A673 (cell line): ENCODE data around the gene SLC5A3. TPM values are rescaled to one million over a fixed set of nuclear protein-coding genes. Genes with fewer than 3 reads are reported as not detected.

Experiments
- BruUV-seq: library from RNA; stranded (reverse); fragments of 400-500 nt; replicated peaks from 2 replicates; lab custom pipeline; 2021; lab: Mats Ljungman, UMichigan
- CTCF ChIA-PET: fragments of 300-600 bp; sonication (Branson Sonifier 250); formaldehyde crosslinking; loops from one replicate; lab custom pipeline; 2022; ENCODE audit warnings: antibody characterized with exemption; lab: Charles Lee
- POLR2A ChIA-PET: fragments of 300-600 bp; sonication (Branson Sonifier 250); formaldehyde crosslinking; loops from one replicate; lab custom pipeline; 2022; ENCODE audit warnings: antibody characterized with exemption; ENCODE audit not compliant: low non-redundant PET; lab: Charles Lee
- DNase-seq: peaks from one replicate; pipeline ENCODE4 v3.0.0-alpha.2; 2015; ENCODE audit warnings: low spot score
- H3K27ac ChIP-seq: fragments of 200-600 bp; sonication (generic); 2 replicates; pipeline ENCODE4 v1.5.1; 2016; ENCODE audit warnings: mixed run types, low read depth, mild to moderate bottlenecking, mixed read lengths, antibody characterized with exemption, low read length; ENCODE audit not compliant: poor library complexity, severe bottlenecking
- H3K27me3 ChIP-seq: fragments of 200-600 bp; sonication (generic); replicated peaks from 2 replicates; pipeline ENCODE4 v1.6.1; 2017; ENCODE audit warnings: mixed run types, low read depth, mild to moderate bottlenecking, mixed read lengths, antibody characterized with exemption, low read length; ENCODE audit not compliant: insufficient read depth, poor library complexity
- H3K36me3 ChIP-seq: fragments of 200-600 bp; sonication (generic); 2 replicates; pipeline ENCODE4 v1.6.1; 2016; ENCODE audit warnings: mixed run types, mild to moderate bottlenecking, mixed read lengths, antibody characterized with exemption, low read length; ENCODE audit not compliant: insufficient read depth, poor library complexity, severe bottlenecking
- H3K4me1 ChIP-seq: fragments of 200-600 bp; sonication (generic); 2 replicates; pipeline ENCODE4 v1.6.1; 2017; ENCODE audit warnings: mixed run types, mild to moderate bottlenecking, mixed read lengths, antibody characterized with exemption, low read length; ENCODE audit not compliant: insufficient read depth, poor library complexity, severe bottlenecking
- H3K4me3 ChIP-seq: fragments of 200-600 bp; sonication (generic); 2 replicates; pipeline ENCODE4 v1.5.1; 2016; ENCODE audit warnings: low read depth, mixed run types, mild to moderate bottlenecking, mixed read lengths, low read length; ENCODE audit not compliant: poor library complexity, severe bottlenecking
- H3K9me3 ChIP-seq: fragments of 200-600 bp; sonication (generic); 2 replicates; pipeline ENCODE4 v1.6.1; 2016; ENCODE audit warnings: mixed run types, low read depth, mild to moderate bottlenecking, mixed read lengths, antibody characterized with exemption, low read length; ENCODE audit not compliant: poor library complexity, severe bottlenecking
- CTCF ChIP-seq: fragments of 300-800, 200-600 bp; sonication (generic); conservative IDR thresholded peaks from 2 replicates; pipeline ENCODE4 v1.5.1; 2017; ENCODE audit warnings: low read depth, mild to moderate bottlenecking, antibody characterized with exemption, low read length, moderate library complexity, mixed read lengths
- EZH2 ChIP-seq: fragments of 200-600 bp; sonication (generic); IDR thresholded peaks from 2 replicates; pipeline ENCODE4 v1.6.1; 2017; ENCODE audit warnings: borderline replicate concordance, low read depth, mild to moderate bottlenecking, mixed read lengths, antibody characterized with exemption, low read length; ENCODE audit not compliant: poor library complexity, severe bottlenecking
- intact Hi-C: fragments of 100-400 bp; cut with micrococcal nuclease; formaldehyde crosslinking; loops from one replicate; pipeline ENCODE4 v1.10.0; 2022; ENCODE audit not compliant: unreplicated experiment
- total RNA-seq: library from RNA; stranded (reverse); gene quantifications from 2 replicates; pipeline ENCODE4 v1.2.3, GENCODE V29; 2021

The SLC5A3 gene
- total RNA-seq, 1 experiment from 2014 or later, result 20.5 TPM

- POLR2A ChIA-PET, result no interaction called here
- DNase-seq, result no peak
- intact Hi-C loops, result no loop called here
- no peak overlapping the region for H3K27ac ChIP-seq
- no peaks in the 10 kb centered on the region for H3K4me1 ChIP-seq
- no peak overlapping the region for H3K4me3 ChIP-seq
- no peaks in the 10 kb centered on the region for H3K36me3 ChIP-seq
- BruUV-seq, result no TSS peak
- TF ChIP-seq EZH2 (no peak), CTCF (no peak)
- CTCF ChIA-PET, result no interaction called here
- no peaks in the 10 kb centered on the region for H3K9me3 ChIP-seq
- H3K27me3 ChIP-seq, result no peaks in the 10 kb centered on the region
These were observed 19.1 kb upstream of the SLC5A3 start for GRCh38 chr21:34054259-34054658.

DNA sequence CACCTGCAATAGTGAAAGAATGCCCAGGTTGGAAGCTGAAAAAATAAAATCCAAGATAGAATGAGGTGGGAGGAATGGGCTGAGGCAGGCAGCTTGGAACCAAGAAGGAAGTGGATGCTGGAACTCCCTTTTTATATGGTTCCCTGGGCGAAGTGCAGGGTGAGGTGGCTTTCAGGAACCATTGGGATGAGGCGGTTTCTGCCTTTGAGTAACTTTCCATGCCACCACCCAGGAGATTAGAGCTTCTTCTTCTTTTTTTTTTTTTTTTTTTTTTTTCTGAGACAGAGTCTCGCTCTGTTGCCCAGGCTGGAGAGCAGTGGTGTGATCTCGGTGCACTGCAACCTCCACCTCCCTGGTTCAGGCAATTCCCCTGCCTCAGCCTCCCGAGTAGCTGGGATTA, 17.8 kb upstream of the SLC5A3 start:
- Histone ChIP-seq H3K9me3 (no peaks in the 10 kb centered on the region), H3K4me1 (no peaks in the 10 kb centered on the region), H3K27me3 (no peaks in the 10 kb centered on the region), H3K27ac (no peak overlapping the region), H3K4me3 (no peak overlapping the region), H3K36me3 (no peaks in the 10 kb centered on the region)
- ChIA-PET CTCF (interaction anchor here (0.7 kb wide), 1 partner anchor 132 kb away, joined by 8 read pairs; no protein-coding TSS in a partner anchor), POLR2A (interaction anchor here (0.7 kb wide), 1 partner anchor 79 kb away, joined by 12 read pairs; no protein-coding TSS in a partner anchor)
- intact Hi-C loops, result no loop called here
- no peak for DNase-seq
- TF ChIP-seq EZH2 (no peak), CTCF (no peak)
- BruUV-seq, result no TSS peak

DNA sequence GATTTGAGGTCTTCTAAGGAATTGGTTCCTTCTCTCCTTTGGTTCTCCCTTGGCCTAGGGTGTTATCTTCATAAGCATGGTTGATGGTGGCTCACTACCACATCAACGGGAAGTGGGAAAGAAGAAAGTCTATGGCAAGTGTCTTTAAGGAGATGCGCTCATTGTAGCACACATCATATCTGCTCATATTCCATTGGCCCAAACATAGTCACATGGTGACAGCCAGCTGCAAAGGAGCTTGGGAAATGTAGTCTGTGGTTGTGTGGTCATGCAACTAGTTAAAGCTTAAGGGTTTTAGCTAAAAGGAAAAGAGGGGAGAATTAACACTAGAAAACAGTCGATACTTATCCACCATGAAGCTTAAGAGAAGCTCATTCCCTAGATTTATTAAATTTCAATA, 11.4 kb upstream of the SLC5A3 start:
- no peaks in the 10 kb centered on the region for H3K27me3 ChIP-seq
- no peak for TF ChIP-seq CTCF
- no peak for TF ChIP-seq EZH2
- POLR2A ChIA-PET, result no interaction called here
- H3K27ac ChIP-seq, result no peak overlapping the region
- CTCF ChIA-PET, result no interaction called here
- H3K4me3 ChIP-seq, result no peak overlapping the region
- no TSS peak for BruUV-seq
- H3K4me1 ChIP-seq, result no peaks in the 10 kb centered on the region
- H3K36me3 ChIP-seq, result no peaks in the 10 kb centered on the region
- DNase-seq, result peak; percentile 42
- intact Hi-C loops, result no loop called here
- H3K9me3 ChIP-seq, result no peaks in the 10 kb centered on the region
